ENCODE data around the gene MBTPS1.

- no peak for TF ChIP-seq POLR2A (IDR thresholded peaks at IDR 0.05; ENCODE audit: low read depth, low read length)
- TF ChIP-seq PAX5 (IDR thresholded peaks at IDR 0.05; ENCODE audit: insufficient read depth, low read length, severe bottlenecking), result no peak
- no peak for TF ChIP-seq POU2F2 (IDR thresholded peaks at IDR 0.05; ENCODE audit: low read depth, low read length)
- no peak for TF ChIP-seq POLR2AphosphoS5 (IDR thresholded peaks at IDR 0.05; ENCODE audit: low read depth, low read length)
- no peak for TF ChIP-seq TAF1 (IDR thresholded peaks at IDR 0.05; ENCODE audit: low read depth, low read length)
- no peak for TF ChIP-seq SPI1 (IDR thresholded peaks at IDR 0.05; ENCODE audit: low read depth, low read length)
Observed at GRCh38 chr16:84156342-84156784, 39.6 kb upstream of the MBTPS1 start.

All from GM12891 (cell line).